GM12878 (cell line): Measurements from ENCODE around the gene COTL1. TPM values are rescaled to one million over a fixed set of nuclear protein-coding genes. Genes with fewer than 3 reads are reported as not detected.

Experiments
- BACH1 ChIP-seq: fragments of 450-650 bp; IDR thresholded peaks from 2 replicates; pipeline ENCODE4 v1.6.1; 2017; ENCODE audit warnings: mild to moderate bottlenecking, borderline replicate concordance
- CHD4 ChIP-seq: fragments of 200-600 bp; sonication (generic); IDR thresholded peaks from 2 replicates; pipeline ENCODE4 v1.6.1; 2016; ENCODE audit warnings: mild to moderate bottlenecking
- CREM ChIP-seq: IDR thresholded peaks from 2 replicates; pipeline ENCODE4 v1.6.1; 2014; ENCODE audit warnings: antibody characterized with exemption, low read depth
- E2F8 ChIP-seq: fragments of 450-650 bp; IDR thresholded peaks from 2 replicates; pipeline ENCODE4 v1.6.1; 2018; ENCODE audit warnings: mild to moderate bottlenecking, low read depth, moderate library complexity; ENCODE audit not compliant: partially characterized antibody
- HSF1 ChIP-seq: fragments of 150-350 bp; IDR thresholded peaks from 2 replicates; pipeline ENCODE4 v1.6.1; 2014; ENCODE audit warnings: mild to moderate bottlenecking, low read depth, low read length
- KAT2A ChIP-seq: conservative IDR thresholded peaks from 2 replicates; pipeline ENCODE4 v1.6.1; 2011; ENCODE audit warnings: low read depth, low read length; ENCODE audit not compliant: control insufficient read depth
- KDM1A ChIP-seq: fragments of 200-600 bp; sonication (generic); IDR thresholded peaks from 2 replicates; pipeline ENCODE4 v1.6.1; 2016; ENCODE audit warnings: borderline replicate concordance
- PBX3 ChIP-seq: IDR thresholded peaks from 2 replicates; pipeline ENCODE4 v1.6.1; 2011; ENCODE audit warnings: mild to moderate bottlenecking, low read depth, low read length, moderate library complexity; ENCODE audit not compliant: insufficient replicate concordance
- REST ChIP-seq: IDR thresholded peaks from 2 replicates; pipeline ENCODE4 v1.6.1; 2012; ENCODE audit warnings: mild to moderate bottlenecking, low read depth, low read length
- TBL1XR1 ChIP-seq: IDR thresholded peaks from 2 replicates; pipeline ENCODE4 v1.6.1; 2012; ENCODE audit warnings: low read depth, low read length, improper control_type of control experiment
- USF2 ChIP-seq: IDR thresholded peaks from 2 replicates; pipeline ENCODE4 v1.6.1; 2011; ENCODE audit warnings: low read depth, low read length, improper control_type of control experiment, borderline replicate concordance
- ZBTB4 ChIP-seq: fragments of 450-650 bp; formaldehyde crosslinking; IDR thresholded peaks from 2 replicates; pipeline ENCODE4 v1.4.0; 2022; ENCODE audit warnings: mild to moderate bottlenecking, moderate library complexity
- polyA plus RNA-seq, 11 experiments: library from polyadenylated mRNA; depleted of rRNA in 4 of 11; unstranded in 6 of 11; stranded (reverse) in 5 of 11; fragments of >200 nt; fragmentation: Nextera tagmentation in 4 of 11; fragmentation: Illumina TruSeq in 1 of 11; extraction: Ambion mirVana in 4 of 11; extraction: Trizol in 1 of 11; gene quantifications; 1 replicate in 1 of 11; 2 replicates in 10 of 11; pipeline versions ENCODE4 v1.2.1 to v1.2.3, GENCODE V29; 2011 to 2016; ENCODE audit warnings: inconsistent platforms in 2 of 11, missing spikeins in 2 of 11, low read depth in 1 of 11
- total RNA-seq, 4 experiments: library from RNA; depleted of rRNA in 3 of 4; stranded (reverse); fragments of >200 nt in 3 of 4; fragmentation: Illumina TruSeq in 1 of 4; extraction: Trizol in 1 of 4; gene quantifications; 2 replicates each; pipeline versions ENCODE4 v1.2.1 to v1.2.3, GENCODE V29; 2013 to 2021

COTL1 gene
- total and polyA plus RNA-seq, 10 of the 15 experiments (the other 5 are each of a cell fraction or from before 2014, with no cell fraction given) = 140 to 894 (median 330) TPM

GRCh38 chr16:84599521-84600202, 18.2 kb downstream of the COTL1 start (continued):
- TF ChIP-seq PBX3 = no peak
- TF ChIP-seq USF2 = no peak
- TF ChIP-seq HSF1 = no peak
- no peak for TF ChIP-seq KAT2A
- TF ChIP-seq BACH1 = no peak
- no peak for TF ChIP-seq CHD4
- TF ChIP-seq TBL1XR1 = no peak
- TF ChIP-seq CREM = no peak; the same call in 1 of the 2 replicates
- no peak for TF ChIP-seq KDM1A
- TF ChIP-seq REST = no peak
- no peak for TF ChIP-seq ZBTB4
- no peak for TF ChIP-seq E2F8
